A549 (cell line): ENCODE measurements around the gene ANKRD33. TPM values are rescaled to one million over a fixed set of nuclear protein-coding genes. Genes with fewer than 3 reads are reported as not detected.

Experiments
- ATAC-seq, 2 experiments: fragments of 200-7000 bp in 1 of 2; fragments of >200 bp in 1 of 2; cut with Nextera tagmentation in 1 of 2; cut with Tn5 transposase in 1 of 2; 3 replicates each; pipeline versions ENCODE4 v1.8.0 to v1.9.1; 2018 to 2020; ENCODE audit warnings: mild to moderate bottlenecking in 1 of 2, moderate library complexity in 1 of 2
- CTCF ChIA-PET: fragments of 300-600 bp; sonication (Branson Sonifier 250); formaldehyde crosslinking; extraction: SDS; loops from one replicate; lab custom pipeline; 2021; ENCODE audit warnings: antibody characterized with exemption, inconsistent platforms; lab: Yijun Ruan, JAX
- POLR2A ChIA-PET: fragments of 350-600 bp; formaldehyde crosslinking; extraction: SDS; loops from one replicate; lab custom pipeline; 2021; ENCODE audit warnings: antibody characterized with exemption, inconsistent platforms; lab: Yijun Ruan, JAX
- DNase-seq, 2 experiments: peaks; one replicate each; pipeline versions ENCODE4 v3.0.0 to v3.0.0-alpha.2; 2011 to 2016; ENCODE audit warnings: low read depth in 1 of 2, low spot score in 1 of 2
- FAIRE-seq: peaks from 2 replicates; lab custom pipeline; 2011; peaks lifted over from hg19 to GRCh38; lab: Jason Lieb, UNC
- H3K27ac ChIP-seq, 2 experiments: fragments of >200 bp; sonication (Bioruptor Twin); formaldehyde crosslinking; 3 replicates each; pipeline ENCODE4 v1.5.1; 2016 to 2017
- H3K4me1 ChIP-seq: fragments of >200 bp; sonication (Bioruptor Twin); formaldehyde crosslinking; 3 replicates; pipeline ENCODE4 v1.6.1; 2016
- H3K4me2 ChIP-seq: fragments of >200 bp; sonication (Bioruptor Twin); formaldehyde crosslinking; 3 replicates; pipeline ENCODE4 v1.6.1; 2016
- H3K4me3 ChIP-seq: fragments of >200 bp; sonication (Bioruptor Twin); formaldehyde crosslinking; 3 replicates; pipeline ENCODE4 v1.5.1; 2016
- H3K9me3 ChIP-seq: fragments of >200 bp; sonication (Bioruptor Twin); formaldehyde crosslinking; 3 replicates; pipeline ENCODE4 v1.6.1; 2016
- ATOH8 ChIP-seq: fragments of 250-450 bp; sonication (Bioruptor Pico); IDR thresholded peaks from 2 replicates; pipeline ENCODE4 v1.5.0; 2020; ENCODE audit warnings: low read depth, mild to moderate bottlenecking, moderate library complexity
- CBX2 ChIP-seq: fragments of 200-600 bp; sonication (generic); IDR thresholded peaks from 2 replicates; pipeline ENCODE4 v1.6.1; 2016; ENCODE audit warnings: low read depth, mild to moderate bottlenecking, borderline replicate concordance
- CEBPB ChIP-seq, 2 experiments: fragments of >200 bp in 1 of 2; sonication (Bioruptor Twin) in 1 of 2; formaldehyde crosslinking in 1 of 2; IDR thresholded peaks; 2 replicates each; pipeline ENCODE4 v1.6.1; 2012 to 2016
- CHD2 ChIP-seq: fragments of 150-350 bp; IDR thresholded peaks from 2 replicates; pipeline ENCODE4 v1.6.1; 2014; ENCODE audit warnings: low read length; ENCODE audit not compliant: partially characterized antibody
- CHD4 ChIP-seq: fragments of 200-600 bp; sonication (generic); IDR thresholded peaks from 2 replicates; pipeline ENCODE4 v1.6.1; 2016; ENCODE audit warnings: antibody characterized with exemption, mild to moderate bottlenecking, borderline replicate concordance
- EHF ChIP-seq: fragments of 250-450 bp; sonication (Bioruptor Pico); IDR thresholded peaks from 2 replicates; pipeline ENCODE4 v1.5.0; 2020; ENCODE audit warnings: mild to moderate bottlenecking
- ELK1 ChIP-seq: fragments of 150-350 bp; IDR thresholded peaks from 2 replicates; pipeline ENCODE4 v1.6.1; 2014; ENCODE audit warnings: low read depth, mild to moderate bottlenecking, low read length
- FOSB ChIP-seq: fragments of 250-450 bp; sonication (Bioruptor Pico); IDR thresholded peaks from 2 replicates; pipeline ENCODE4 v1.5.0; 2020; ENCODE audit warnings: mild to moderate bottlenecking, moderate library complexity
- FOSL2 ChIP-seq, 2 experiments: fragments of 450-650 bp in 1 of 2; fragments of >200 bp in 1 of 2; sonication (Bioruptor Twin) in 1 of 2; formaldehyde crosslinking; IDR thresholded peaks; 2 replicates each; pipeline versions ENCODE4 v1.5.0 to v1.6.1; 2016 to 2020; ENCODE audit warnings: mild to moderate bottlenecking in 1 of 2, moderate library complexity in 1 of 2
- JUN ChIP-seq, 2 experiments: fragments of >200 bp; sonication (Bioruptor Twin); formaldehyde crosslinking; IDR thresholded peaks; 2 replicates in 1 of 2; 3 replicates in 1 of 2; pipeline ENCODE4 v1.6.1; 2016 to 2017
- JUNB ChIP-seq: fragments of >200 bp; sonication (Bioruptor Twin); formaldehyde crosslinking; IDR thresholded peaks from 2 replicates; pipeline ENCODE4 v1.6.1; 2016
- KDM1A ChIP-seq: fragments of 200-600 bp; sonication (generic); IDR thresholded peaks from 2 replicates; pipeline ENCODE4 v1.6.1; 2016; ENCODE audit warnings: low read depth, mild to moderate bottlenecking
- MYC ChIP-seq: IDR thresholded peaks from 2 replicates; pipeline ENCODE4 v1.6.1; 2012; ENCODE audit warnings: mild to moderate bottlenecking, inconsistent platforms, low read length, improper control_type of control experiment, borderline replicate concordance
- NPAS2 ChIP-seq: fragments of 250-450 bp; sonication (Bioruptor Pico); IDR thresholded peaks from 2 replicates; pipeline ENCODE4 v1.8.0; 2022; ENCODE audit warnings: mild to moderate bottlenecking, moderate library complexity, borderline replicate concordance
- NR3C1 ChIP-seq: fragments of >200 bp; sonication (Bioruptor Twin); formaldehyde crosslinking; IDR thresholded peaks from 3 replicates; pipeline ENCODE4 v1.6.1; 2017
- PHF8 ChIP-seq: fragments of 200-600 bp; sonication (generic); IDR thresholded peaks from 2 replicates; pipeline ENCODE4 v1.6.1; 2016; ENCODE audit warnings: low read depth, mild to moderate bottlenecking, antibody characterized with exemption, moderate library complexity, borderline replicate concordance
- RAD21 ChIP-seq, 2 experiments: fragments of >200 bp in 1 of 2; sonication (Bioruptor Twin) in 1 of 2; formaldehyde crosslinking in 1 of 2; IDR thresholded peaks in 1 of 2; conservative IDR thresholded peaks in 1 of 2; 2 replicates in 1 of 2; 3 replicates in 1 of 2; pipeline ENCODE4 v1.6.1; 2012 to 2018; ENCODE audit warnings: inconsistent platforms in 1 of 2
- RCOR1 ChIP-seq: fragments of 150-350 bp; IDR thresholded peaks from 2 replicates; pipeline ENCODE4 v1.6.1; 2014; ENCODE audit warnings: antibody characterized with exemption, low read length, low read depth
- RFX5 ChIP-seq: fragments of 450-650 bp; IDR thresholded peaks from 2 replicates; pipeline ENCODE4 v1.7.1; 2014; ENCODE audit warnings: antibody characterized with exemption, mild to moderate bottlenecking, moderate library complexity
- SMC3 ChIP-seq: fragments of >200 bp; sonication (Bioruptor Twin); formaldehyde crosslinking; IDR thresholded peaks from 3 replicates; pipeline ENCODE4 v1.6.1; 2018; ENCODE audit warnings: inconsistent platforms
- TFCP2L1 ChIP-seq: fragments of 250-450 bp; sonication (Bioruptor Pico); IDR thresholded peaks from 2 replicates; pipeline ENCODE4 v1.5.0; 2021; ENCODE audit warnings: mild to moderate bottlenecking
- USF2 ChIP-seq: fragments of 450-650 bp; IDR thresholded peaks from 2 replicates; pipeline ENCODE4 v1.6.1; 2014; ENCODE audit warnings: antibody characterized with exemption
- ZNF302 ChIP-seq: fragments of 250-450 bp; sonication (Bioruptor Pico); IDR thresholded peaks from 2 replicates; pipeline ENCODE4 v1.9.0; 2021; ENCODE audit warnings: inconsistent platforms, mild to moderate bottlenecking, moderate library complexity
- WGBS: methylation state at CpG from one replicate; pipeline ENCODE4 v1.1.6; 2017; ENCODE audit errors: missing lambda C conversion rate; 5-methylcytosine and 5-hydroxymethylcytosine counted together
- polyA plus RNA-seq, 4 experiments: library from polyadenylated mRNA; depleted of rRNA in 3 of 4; stranded (reverse); fragments of >200 nt; fragmentation: RNase III in 1 of 4; extraction: RNeasy Plus Mini Kit Qiagen cat#74134 plus additional on column Dnase treatment in 1 of 4; gene quantifications; 2 replicates in 3 of 4; 3 replicates in 1 of 4; pipeline ENCODE4 v1.2.3, GENCODE V29; 2011 to 2017
- TF ChIP-seq, protein P1 (sequence below): IDR thresholded peaks from 2 replicates; pipeline ENCODE4 v1.6.1; 2012
- TF ChIP-seq, protein P2 (sequence below): fragments of 250-450 bp; sonication (Bioruptor Pico); IDR thresholded peaks from 2 replicates; pipeline ENCODE4 v1.5.0; 2021; ENCODE audit warnings: mild to moderate bottlenecking, moderate library complexity, borderline replicate concordance
- TF ChIP-seq, protein P3 (sequence below): fragments of >200 bp; sonication (Bioruptor Twin); formaldehyde crosslinking; IDR thresholded peaks from 2 replicates; pipeline ENCODE4 v1.6.1; 2016

ANKRD33 gene
- polyA plus RNA-seq, 2 of the 4 experiments (the other 2 are of a cell fraction) = not detected

GRCh38 chr12:51869931-51870330 is 18.0 kb upstream of the ANKRD33 start:
- no peak for FAIRE-seq
- 61% methylated on average over 3 of the region's 3 CpGs for WGBS
- DNase-seq = no peak
- ChIA-PET CTCF (interaction anchor here (1.0 to 2.1 kb wide), 5 partner anchors 10 to 123 kb away, joined by 3 to 5 read pairs (median 3); no protein-coding TSS in a partner anchor), POLR2A (no interaction called here)
- TF ChIP-seq ZNF302 (CRISPR knock-in tag) = no peak
- no peak for TF ChIP-seq RCOR1
- TF ChIP-seq USF2 = no peak
- TF ChIP-seq SMC3 = no peak
- no peak for TF ChIP-seq CEBPB (IDR thresholded peaks at IDR 0.05)
- TF ChIP-seq FOSB (CRISPR knock-in tag) = no peak
- TF ChIP-seq FOSL2 (IDR thresholded peaks at IDR 0.05) = no peak
- TF ChIP-seq FOSL2 (CRISPR knock-in tag; IDR thresholded peaks at IDR 0.05) = no peak
- TF ChIP-seq CHD2 = no peak
- TF ChIP-seq NPAS2 (CRISPR knock-in tag) = no peak
- TF ChIP-seq, protein P1, sequence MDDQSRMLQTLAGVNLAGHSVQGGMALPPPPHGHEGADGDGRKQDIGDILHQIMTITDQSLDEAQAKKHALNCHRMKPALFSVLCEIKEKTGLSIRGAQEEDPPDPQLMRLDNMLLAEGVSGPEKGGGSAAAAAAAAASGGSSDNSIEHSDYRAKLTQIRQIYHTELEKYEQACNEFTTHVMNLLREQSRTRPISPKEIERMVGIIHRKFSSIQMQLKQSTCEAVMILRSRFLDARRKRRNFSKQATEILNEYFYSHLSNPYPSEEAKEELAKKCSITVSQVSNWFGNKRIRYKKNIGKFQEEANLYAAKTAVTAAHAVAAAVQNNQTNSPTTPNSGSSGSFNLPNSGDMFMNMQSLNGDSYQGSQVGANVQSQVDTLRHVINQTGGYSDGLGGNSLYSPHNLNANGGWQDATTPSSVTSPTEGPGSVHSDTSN = no peak
- TF ChIP-seq MYC = no peak
- no peak for TF ChIP-seq ELK1
- TF ChIP-seq ATOH8 (CRISPR knock-in tag) = no peak
- no peak for TF ChIP-seq RFX5
- no peak for TF ChIP-seq JUN (IDR thresholded peaks at IDR 0.05)
- TF ChIP-seq EHF = no peak
- no peak overlapping the region for H3K4me2 ChIP-seq
- no peaks in the 10 kb centered on the region for H3K4me1 ChIP-seq
- H3K27ac ChIP-seq = no peak overlapping the region
- no peaks in the 10 kb centered on the region for H3K9me3 ChIP-seq
- no peak overlapping the region for H3K4me3 ChIP-seq
- ATAC-seq = no peak

DNA sequence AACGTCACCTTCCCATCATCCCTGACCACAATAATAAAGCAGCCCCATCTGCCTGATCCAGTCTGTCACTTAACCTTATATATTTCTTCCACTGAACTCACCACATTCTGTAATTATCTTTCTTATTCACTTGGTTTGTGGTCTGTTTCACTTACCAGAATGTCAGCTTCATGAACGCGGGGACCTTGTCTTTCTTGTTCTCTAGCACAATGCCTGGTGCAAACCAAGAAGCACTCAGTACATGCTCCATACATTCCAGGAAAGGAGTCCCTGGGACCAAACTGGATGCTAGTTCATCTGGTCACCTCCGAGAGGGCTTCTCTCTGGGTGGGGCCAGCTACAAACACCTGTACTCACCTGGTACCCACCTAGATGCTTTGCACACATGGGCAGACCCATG is 17.4 kb upstream of the ANKRD33 start:
- TF ChIP-seq JUNB (no peak), RAD21 (conservative IDR thresholded peaks at IDR 0.05 in 1 of 2, IDR thresholded peaks at IDR 0.05 in 1 of 2) (no peak), ELK1 (no peak), NR3C1 (no peak), CHD4 (no peak), EHF (no peak), KDM1A (no peak), CBX2 (no peak), TFCP2L1 (CRISPR knock-in tag) (no peak), PHF8 (no peak), ZNF302 (CRISPR knock-in tag) (no peak), NPAS2 (CRISPR knock-in tag) (no peak)
- TF ChIP-seq, protein P2, sequence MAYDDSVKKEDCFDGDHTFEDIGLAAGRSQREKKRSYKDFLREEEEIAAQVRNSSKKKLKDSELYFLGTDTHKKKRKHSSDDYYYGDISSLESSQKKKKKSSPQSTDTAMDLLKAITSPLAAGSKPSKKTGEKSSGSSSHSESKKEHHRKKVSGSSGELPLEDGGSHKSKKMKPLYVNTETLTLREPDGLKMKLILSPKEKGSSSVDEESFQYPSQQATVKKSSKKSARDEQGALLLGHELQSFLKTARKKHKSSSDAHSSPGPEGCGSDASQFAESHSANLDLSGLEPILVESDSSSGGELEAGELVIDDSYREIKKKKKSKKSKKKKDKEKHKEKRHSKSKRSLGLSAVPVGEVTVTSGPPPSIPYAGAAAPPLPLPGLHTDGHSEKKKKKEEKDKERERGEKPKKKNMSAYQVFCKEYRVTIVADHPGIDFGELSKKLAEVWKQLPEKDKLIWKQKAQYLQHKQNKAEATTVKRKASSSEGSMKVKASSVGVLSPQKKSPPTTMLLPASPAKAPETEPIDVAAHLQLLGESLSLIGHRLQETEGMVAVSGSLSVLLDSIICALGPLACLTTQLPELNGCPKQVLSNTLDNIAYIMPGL = no peak
- TF ChIP-seq, protein P3, sequence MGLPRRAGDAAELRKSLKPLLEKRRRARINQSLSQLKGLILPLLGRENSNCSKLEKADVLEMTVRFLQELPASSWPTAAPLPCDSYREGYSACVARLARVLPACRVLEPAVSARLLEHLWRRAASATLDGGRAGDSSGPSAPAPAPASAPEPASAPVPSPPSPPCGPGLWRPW = no peak
- Histone ChIP-seq H3K4me3 (no peak overlapping the region), H3K4me1 (no peaks in the 10 kb centered on the region), H3K4me2 (no peak overlapping the region), H3K9me3 (no peaks in the 10 kb centered on the region), H3K27ac (no peak overlapping the region)
- 72% methylated on average over 4 of the region's 4 CpGs for WGBS
- ChIA-PET POLR2A (no interaction called here), CTCF (interaction anchor here (1.0 to 2.1 kb wide), 5 partner anchors 10 to 123 kb away, joined by 3 to 5 read pairs (median 3); no protein-coding TSS in a partner anchor)
- no peak for FAIRE-seq
- no peak for DNase-seq
- ATAC-seq = no peak
